ENCODE data around the gene PCDHGA11.

PCDHGA11 gene

GRCh38 chr5:141465351-141465750 lies 44.5 kb downstream of the PCDHGA11 start:
- no peak for DNase-seq (ENCODE audit: extremely low read depth, low read depth)
- TF ChIP-seq CTCF (IDR thresholded peaks at IDR 0.05; ENCODE audit: low read depth, low read length): no peak

All from AG09319 (cell line).